NCI-H2171 (cell line): Measurements from ENCODE around the gene CCR3.

Experiments
- DNase-seq: peaks from one replicate; lab custom pipeline; 2025; lab: John Stamatoyannopoulos, UW

CCR3 gene

GRCh38 chr3:46221391-46221790, 20.9 kb upstream of the CCR3 start:
- no peak for DNase-seq

GRCh38 chr3:46221938-46222337, 20.3 kb upstream of the CCR3 start:
- no peak for DNase-seq

GRCh38 chr3:46222435-46223161, 19.7 kb upstream of the CCR3 start:
- no peak for DNase-seq

GRCh38 chr3:46228260-46229242, 13.7 kb upstream of the CCR3 start:
- no peak for DNase-seq

- no peak for DNase-seq
Observed at GRCh38 chr3:46231323-46231722, 10.9 kb upstream of the CCR3 start.

GRCh38 chr3:46233194-46233593, 9.1 kb upstream of the CCR3 start:
- no peak for DNase-seq

- no peak for DNase-seq
Observed at GRCh38 chr3:46235425-46235824, 6.8 kb upstream of the CCR3 start.

- DNase-seq, result no peak
Observed at GRCh38 chr3:46236294-46237054, 5.8 kb upstream of the CCR3 start.

- no peak for DNase-seq
Observed at GRCh38 chr3:46238386-46238785, 3.9 kb upstream of the CCR3 start.

GRCh38 chr3:46239301-46239938, 2.8 kb upstream of the CCR3 start:
- no peak for DNase-seq

GRCh38 chr3:46239952-46240351, 2.3 kb upstream of the CCR3 start:
- DNase-seq, result no peak

GRCh38 chr3:46243560-46243959, 1.3 kb downstream of the CCR3 start:
- DNase-seq, result no peak

GRCh38 chr3:46245146-46245545, 2.9 kb downstream of the CCR3 start:
- no peak for DNase-seq

- DNase-seq, result no peak
Observed at GRCh38 chr3:46252980-46253379, 10.7 kb downstream of the CCR3 start.

GRCh38 chr3:46258525-46258924, 16.3 kb downstream of the CCR3 start:
- DNase-seq, result no peak

- DNase-seq, result no peak
Observed at GRCh38 chr3:46261926-46262594, 19.8 kb downstream of the CCR3 start.

- DNase-seq, result no peak
Observed at GRCh38 chr3:46264002-46264401, 21.7 kb downstream of the CCR3 start.

GRCh38 chr3:46266598-46266997, 24.3 kb downstream of the CCR3 start:
- DNase-seq, result no peak

GRCh38 chr3:46269556-46269955, 27.3 kb downstream of the CCR3 start:
- no peak for DNase-seq

- no peak for DNase-seq
Observed at GRCh38 chr3:46270474-46270873, 28.2 kb downstream of the CCR3 start.

- no peak for DNase-seq
Observed at GRCh38 chr3:46271209-46271745, 29.0 kb downstream of the CCR3 start.
